Effector memory CD4-positive, alpha-beta T cell (primary cell): Measurements from ENCODE around the gene FBXO48.
A peak's percentile ranks its signal among the peaks of the same experiment; 100 is the strongest.

Experiments
- DNase-seq, 3 donors: peaks; one replicate each; pipeline ENCODE4 v3.0.0-alpha.2; 2020
- H3K27ac ChIP-seq: 2 replicates; pipeline ENCODE4 v1.7.0; 2013; ENCODE audit warnings: mild to moderate bottlenecking, low read length, moderate library complexity; ENCODE audit not compliant: insufficient read depth, poor library complexity, severe bottlenecking
- H3K27me3 ChIP-seq: replicated peaks from 2 replicates; pipeline ENCODE4 v1.7.0; 2013; ENCODE audit warnings: mild to moderate bottlenecking, low read length; ENCODE audit not compliant: insufficient read depth, control insufficient read depth, poor library complexity, severe bottlenecking
- H3K36me3 ChIP-seq: 2 replicates; pipeline ENCODE4 v1.7.0; 2013; ENCODE audit warnings: mild to moderate bottlenecking, low read length, moderate library complexity; ENCODE audit not compliant: control insufficient read depth, insufficient read depth
- H3K4me1 ChIP-seq: 2 replicates; pipeline ENCODE4 v1.7.0; 2013; ENCODE audit warnings: low read length, mild to moderate bottlenecking; ENCODE audit not compliant: control insufficient read depth, insufficient read depth, poor library complexity, severe bottlenecking
- H3K4me3 ChIP-seq: 2 replicates; pipeline ENCODE4 v1.7.0; 2013; ENCODE audit warnings: low read length, low read depth, mild to moderate bottlenecking; ENCODE audit not compliant: insufficient read depth, poor library complexity, severe bottlenecking
- H3K9me3 ChIP-seq: 2 replicates; pipeline ENCODE4 v1.7.0; 2013; ENCODE audit warnings: mild to moderate bottlenecking, low read length, moderate library complexity; ENCODE audit not compliant: control insufficient read depth

Gene FBXO48

GRCh38 chr2:68475110-68475509, 8.0 kb upstream of the FBXO48 start:
- Histone ChIP-seq H3K27me3 (no peaks in the 10 kb centered on the region), H3K9me3 (no peaks in the 10 kb centered on the region), H3K36me3 (no peaks in the 10 kb centered on the region), H3K4me3 (no peak overlapping the region), H3K27ac (no peak overlapping the region), H3K4me1 (no peaks in the 10 kb centered on the region)
- DNase-seq, result no peak

GRCh38 chr2:68472796-68473414, 5.8 kb upstream of the FBXO48 start:
- Histone ChIP-seq H3K4me3 (no peak overlapping the region), H3K9me3 (no peaks in the 10 kb centered on the region)
- no peak for DNase-seq

DNA sequence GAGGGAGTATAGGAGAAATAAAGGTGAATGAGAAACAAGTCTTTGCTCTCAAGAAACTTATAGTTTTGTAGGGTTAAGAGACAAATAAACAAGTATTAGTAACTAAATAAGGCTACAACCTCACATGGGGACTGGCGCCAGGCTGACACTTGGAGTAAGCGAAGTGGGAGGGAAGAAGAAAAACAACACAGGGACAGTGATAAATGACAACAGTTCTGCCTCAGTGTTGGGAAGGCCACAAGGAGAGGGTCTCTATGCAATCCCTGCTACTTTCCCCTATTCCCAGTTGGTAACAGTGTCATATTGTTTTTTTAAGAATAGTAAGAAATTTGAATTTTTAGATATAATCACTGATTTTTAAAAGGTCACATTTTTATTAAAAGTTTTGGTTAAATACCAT, 4.3 kb upstream of the FBXO48 start:
- H3K27me3 ChIP-seq, result no peaks in the 10 kb centered on the region
- no peak for DNase-seq
- H3K27ac ChIP-seq, result no peak overlapping the region
- H3K9me3 ChIP-seq, result no peaks in the 10 kb centered on the region
- H3K36me3 ChIP-seq, result no peaks in the 10 kb centered on the region
- H3K4me3 ChIP-seq, result no peak overlapping the region
- H3K4me1 ChIP-seq, result peaks cover 10% of the 10 kb centered on the region

More at GRCh38 chr2:68472796-68473414, 5.8 kb upstream of the FBXO48 start:
- Histone ChIP-seq H3K4me1 (peaks cover 9% of the 10 kb centered on the region), H3K36me3 (no peaks in the 10 kb centered on the region), H3K27me3 (no peaks in the 10 kb centered on the region), H3K27ac (no peak overlapping the region)

DNA sequence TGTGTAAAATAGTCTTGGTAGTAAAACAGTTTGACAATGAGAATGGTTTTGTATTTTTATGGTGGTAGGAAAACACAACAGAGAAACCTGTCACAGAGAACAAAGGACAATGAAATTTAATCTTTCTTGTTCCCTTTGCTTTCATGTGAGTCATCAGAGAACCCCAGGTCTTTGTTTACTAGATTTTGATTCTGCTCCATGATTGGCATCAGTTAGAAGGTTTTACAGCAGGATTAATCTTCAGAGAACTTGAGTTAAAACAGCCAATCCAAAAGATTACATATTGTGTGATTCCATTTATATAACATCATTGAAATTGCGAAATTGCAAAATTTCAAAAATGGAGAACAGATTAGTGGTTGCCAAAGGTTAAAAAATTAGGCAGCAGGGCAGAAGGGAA, 2.8 kb upstream of the FBXO48 start:
- no peaks in the 10 kb centered on the region for H3K27me3 ChIP-seq
- H3K9me3 ChIP-seq, result no peaks in the 10 kb centered on the region
- DNase-seq, result no peak
- no peaks in the 10 kb centered on the region for H3K36me3 ChIP-seq
- H3K27ac ChIP-seq, result no peak overlapping the region
- peaks cover 18% of the 10 kb centered on the region for H3K4me1 ChIP-seq
- no peak overlapping the region for H3K4me3 ChIP-seq

DNA sequence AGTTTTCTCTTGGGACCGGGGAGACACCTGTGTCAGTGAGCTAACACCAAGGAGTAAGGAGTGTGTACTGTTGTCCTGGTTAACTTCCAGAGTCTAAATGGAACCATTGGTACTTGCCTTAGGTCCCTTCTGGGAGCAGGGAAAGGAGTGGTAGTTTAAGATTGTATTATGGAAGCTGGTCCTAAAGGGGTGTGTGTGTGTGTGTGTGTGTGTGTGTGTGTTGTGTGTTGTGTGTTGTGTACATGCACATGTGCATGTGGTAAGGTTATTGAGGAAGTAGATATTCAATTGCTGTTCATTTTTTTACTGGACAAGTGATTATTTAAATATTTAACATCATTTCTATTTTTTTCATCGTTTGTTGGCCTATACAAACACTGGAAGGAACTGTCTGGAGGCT, 1.7 kb upstream of the FBXO48 start:
- no peak for DNase-seq
- Histone ChIP-seq H3K9me3 (no peaks in the 10 kb centered on the region), H3K4me3 (no peak overlapping the region), H3K27me3 (no peaks in the 10 kb centered on the region), H3K36me3 (no peaks in the 10 kb centered on the region), H3K27ac (no peak overlapping the region), H3K4me1 (peaks cover 27% of the 10 kb centered on the region)

DNA sequence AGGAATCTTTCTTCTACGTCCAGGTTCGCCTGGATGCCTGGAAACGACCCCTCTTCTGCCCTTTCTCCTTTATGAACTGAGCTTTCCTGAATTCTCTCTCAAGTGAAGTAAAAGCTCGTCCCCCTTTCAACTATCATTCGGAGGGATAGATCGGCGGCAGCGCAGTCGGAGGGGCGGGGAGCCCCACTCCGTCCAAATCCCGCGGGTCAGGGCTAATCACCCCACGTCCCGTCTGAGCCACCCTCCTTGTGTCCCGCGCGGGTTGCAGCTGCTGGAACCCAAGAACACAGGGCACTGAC, 367 bp downstream of the FBXO48 start:
- H3K36me3 ChIP-seq, result no peaks in the 10 kb centered on the region
- H3K9me3 ChIP-seq, result no peaks in the 10 kb centered on the region
- H3K4me3 ChIP-seq, result peak overlapping the region; percentile 92
- H3K27me3 ChIP-seq, result no peaks in the 10 kb centered on the region
- no peak for DNase-seq
- H3K4me1 ChIP-seq, result peaks cover 30% of the 10 kb centered on the region
- peak overlapping the region; percentile 93 for H3K27ac ChIP-seq

DNA sequence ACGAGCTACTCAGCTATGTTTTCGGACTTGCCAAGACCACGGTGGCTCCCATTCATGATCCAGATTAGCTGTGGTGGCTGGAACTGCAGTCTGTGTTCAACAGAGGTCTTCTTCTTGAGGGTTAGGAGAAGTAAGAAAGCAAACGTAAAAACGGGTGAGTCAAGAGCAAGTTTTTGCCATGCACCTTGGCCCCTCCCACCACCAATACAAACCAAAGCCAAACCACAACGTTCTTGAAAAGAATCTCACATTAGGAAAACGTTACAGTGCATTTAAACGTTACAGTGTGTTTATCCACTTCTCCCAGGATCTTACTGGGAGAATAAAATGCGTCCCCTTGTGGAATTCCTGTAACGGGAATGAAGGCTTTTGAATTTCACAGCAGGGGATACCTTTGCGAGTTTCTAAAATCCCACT, 725 bp downstream of the FBXO48 start:
- DNase-seq, result peak; percentile 48 to 62 (median 57)
- Histone ChIP-seq H3K27me3 (no peaks in the 10 kb centered on the region), H3K27ac (peak overlapping the region; percentile 93), H3K9me3 (no peaks in the 10 kb centered on the region), H3K4me3 (peak overlapping the region; percentile 92), H3K36me3 (no peaks in the 10 kb centered on the region), H3K4me1 (peaks cover 30% of the 10 kb centered on the region)

- peaks cover 30% of the 10 kb centered on the region for H3K4me1 ChIP-seq
- H3K27me3 ChIP-seq, result no peaks in the 10 kb centered on the region
- peak overlapping the region; percentile 93 for H3K27ac ChIP-seq
- H3K4me3 ChIP-seq, result peak overlapping the region; percentile 92
- no peaks in the 10 kb centered on the region for H3K36me3 ChIP-seq
- no peaks in the 10 kb centered on the region for H3K9me3 ChIP-seq
- DNase-seq, result peak; percentile 22 to 30 (median 26)
Observed at GRCh38 chr2:68465081-68465916, 1.8 kb downstream of the FBXO48 start.

DNA sequence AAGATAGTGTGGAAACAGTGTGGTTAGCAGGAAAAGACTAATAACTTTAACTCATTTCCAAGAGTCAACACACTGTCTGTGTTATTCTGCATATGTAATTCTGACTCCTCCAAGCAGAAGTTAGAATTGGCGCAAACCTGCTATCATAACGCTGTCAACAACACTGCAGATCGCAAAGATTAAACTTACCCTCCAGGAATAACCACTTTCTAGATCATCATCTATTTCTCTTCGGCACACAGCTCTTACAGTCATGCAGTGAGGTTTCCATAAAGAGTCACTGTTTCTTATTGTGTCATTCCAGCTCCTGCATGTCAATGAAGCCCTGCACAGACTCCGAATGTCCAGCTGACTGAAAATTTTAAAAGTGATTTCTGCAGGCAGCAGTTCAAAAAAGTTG, 2.4 kb downstream of the FBXO48 start:
- Histone ChIP-seq H3K36me3 (no peaks in the 10 kb centered on the region), H3K27ac (peak overlapping the region; percentile 50), H3K4me1 (peaks cover 30% of the 10 kb centered on the region), H3K4me3 (no peak overlapping the region), H3K9me3 (no peaks in the 10 kb centered on the region), H3K27me3 (no peaks in the 10 kb centered on the region)
- DNase-seq, result no peak

DNA sequence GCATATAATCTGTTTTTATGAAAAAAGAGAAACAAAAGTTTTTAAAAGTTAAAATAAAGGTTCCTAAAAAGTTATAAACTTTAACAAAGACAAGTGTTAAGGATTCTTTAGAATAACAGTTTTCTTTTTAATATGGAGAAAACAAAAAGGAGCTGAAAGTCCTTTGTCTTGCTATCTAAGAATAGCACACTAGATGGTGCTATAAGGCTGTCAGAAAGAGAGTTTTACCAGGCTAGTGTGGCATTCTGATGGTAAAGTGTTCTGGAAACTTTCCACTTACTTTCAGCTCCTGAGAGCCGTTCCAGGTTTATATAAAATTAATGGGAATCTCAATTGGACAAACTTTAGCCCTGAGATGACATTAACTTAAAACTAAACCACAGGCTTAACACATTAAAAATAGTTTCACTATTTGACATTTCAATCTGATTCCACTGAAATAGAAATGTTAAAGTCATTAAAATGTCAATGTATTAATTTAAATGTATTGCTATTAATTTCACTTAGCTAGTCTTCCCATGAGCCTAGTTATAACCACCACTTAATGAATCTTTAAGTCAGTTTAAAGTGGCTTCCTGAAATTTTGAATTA, 3.7 kb downstream of the FBXO48 start:
- no peak overlapping the region for H3K4me3 ChIP-seq
- H3K27me3 ChIP-seq, result no peaks in the 10 kb centered on the region
- no peaks in the 10 kb centered on the region for H3K36me3 ChIP-seq
- H3K4me1 ChIP-seq, result peaks cover 26% of the 10 kb centered on the region
- H3K27ac ChIP-seq, result no peak overlapping the region
- no peak for DNase-seq
- H3K9me3 ChIP-seq, result no peaks in the 10 kb centered on the region
